Hepatocyte (in vitro differentiated cells): ENCODE data around the gene FOCAD.

Experiments
- CTCF ChIP-seq: fragments of 200-600 bp; sonication (generic); IDR thresholded peaks from 2 replicates; pipeline ENCODE4 v1.5.1; 2016; ENCODE audit warnings: antibody characterized with exemption, mild to moderate bottlenecking; ENCODE audit not compliant: poor library complexity
- EZH2 ChIP-seq: fragments of 200-600 bp; sonication (generic); IDR thresholded peaks from 2 replicates; pipeline ENCODE4 v1.6.1; 2016; ENCODE audit warnings: antibody characterized with exemption, mild to moderate bottlenecking, borderline replicate concordance
- EZH2phosphoT487 ChIP-seq: fragments of 200-600 bp; sonication (generic); IDR thresholded peaks from one replicate; pipeline ENCODE4 v1.6.1; 2018; ENCODE audit warnings: antibody characterized with exemption, mild to moderate bottlenecking, low read depth, moderate library complexity; ENCODE audit not compliant: unreplicated experiment, severe bottlenecking

GRCh38 chr9:20873240-20873865 is 189.3 kb downstream of the FOCAD start:
- TF ChIP-seq CTCF (no peak), EZH2 (no peak), EZH2phosphoT487 (no peak)
